ENCODE measurements around the gene GJD3.

- TF ChIP-seq GATA2 (IDR thresholded peaks at IDR 0.05; ENCODE audit: low read depth, low read length): no peak
- no peak for TF ChIP-seq GATA3 (IDR thresholded peaks at IDR 0.05; ENCODE audit: low read depth, low read length)
Observed at GRCh38 chr17:40377832-40378231, 13.3 kb upstream of the GJD3 start.
